DMS114 treated with DMSO at 0.1 percent for 48 hours (cell line): Measurements from ENCODE around the gene ZNF543.
A peak's percentile ranks its signal among the peaks of the same experiment; 100 is the strongest.
"Not testable (repeated sequence)": the region's sequence is repeated elsewhere in the genome, so short reads cannot be mapped to it uniquely, and the experiment has no call there.

Experiments
- DNase-seq: peaks from one replicate; lab custom pipeline; 2025; ENCODE audit not compliant: unreplicated experiment; lab: John Stamatoyannopoulos, UW

The ZNF543 gene

GRCh38 chr19:57320180-57321084 is at the start of gene ZNF543:
Gene ZNF543 (plus strand): TSS chr19:57320472. CDS start chr19:57320854, 382 bp downstream.
- DNase-seq: peak; percentile 93

GRCh38 chr19:57271280-57271679 is 49.0 kb upstream of the ZNF543 start:
- no peak for DNase-seq

GRCh38 chr19:57273014-57273413 is 47.3 kb upstream of the ZNF543 start:
- DNase-seq: no peak

GRCh38 chr19:57276430-57276829 is 43.8 kb upstream of the ZNF543 start:
- DNase-seq: no peak

GRCh38 chr19:57278481-57278880 is 41.8 kb upstream of the ZNF543 start:
- DNase-seq: not testable (repeated sequence)

GRCh38 chr19:57279418-57280164 is 40.7 kb upstream of the ZNF543 start:
- peak; percentile 94 for DNase-seq

GRCh38 chr19:57280165-57280961 is 39.9 kb upstream of the ZNF543 start, which contains the start of gene ZNF460:
Gene ZNF460 (plus strand): TSS chr19:57280485. CDS start chr19:57280807, 322 bp downstream.
- peak; percentile 94 for DNase-seq

- DNase-seq: no peak
These were observed 39.3 kb upstream of the ZNF543 start for GRCh38 chr19:57280962-57281400.

- no peak for DNase-seq
These were observed 38.1 kb upstream of the ZNF543 start for GRCh38 chr19:57282011-57282643.

- DNase-seq: no peak
These were observed 31.9 kb upstream of the ZNF543 start for GRCh38 chr19:57288373-57288772.

- no peak for DNase-seq
These were observed 29.3 kb upstream of the ZNF543 start for GRCh38 chr19:57290970-57291369.

- no peak for DNase-seq
These were observed 27.7 kb upstream of the ZNF543 start for GRCh38 chr19:57292547-57292946.

- DNase-seq: no peak
These were observed 26.6 kb upstream of the ZNF543 start for GRCh38 chr19:57293719-57294118.

- DNase-seq: no peak
These were observed 18.2 kb upstream of the ZNF543 start for GRCh38 chr19:57302020-57302465.

- DNase-seq: no peak
These were observed 17.4 kb upstream of the ZNF543 start for GRCh38 chr19:57302727-57303401.

- no peak for DNase-seq
These were observed 15.2 kb upstream of the ZNF543 start for GRCh38 chr19:57305056-57305455.

GRCh38 chr19:57308514-57308913 is 11.8 kb upstream of the ZNF543 start:
- DNase-seq: no peak

GRCh38 chr19:57310792-57311191 is 9.5 kb upstream of the ZNF543 start:
- DNase-seq: no peak

- DNase-seq: no peak
These were observed 6.1 kb upstream of the ZNF543 start for GRCh38 chr19:57314146-57314545.

- peak; percentile 29 for DNase-seq
These were observed 2.8 kb upstream of the ZNF543 start for GRCh38 chr19:57317503-57317902.
